MM.1S (cell line): ENCODE data around the gene DNAI1.

Experiments used
- EZH2 ChIP-seq: fragments of 300-600 bp; sonication (generic); optimal IDR thresholded peaks from 2 replicates; pipeline ENCODE3; 2017; ENCODE audit warnings: low read depth, mild to moderate bottlenecking, antibody characterized with exemption, low read length, mixed read lengths
- EZH2phosphoT487 ChIP-seq: fragments of 300-600 bp; sonication (generic); IDR thresholded peaks from 2 replicates; pipeline ENCODE4 v1.6.1; 2018; ENCODE audit warnings: antibody characterized with exemption, low read length
- TF ChIP-seq, protein P1 (sequence below): fragments of 300-600 bp; sonication (generic); IDR thresholded peaks from 2 replicates; pipeline ENCODE4 v1.5.1; 2016; ENCODE audit warnings: antibody characterized with exemption, low read length, mixed read lengths

DNA sequence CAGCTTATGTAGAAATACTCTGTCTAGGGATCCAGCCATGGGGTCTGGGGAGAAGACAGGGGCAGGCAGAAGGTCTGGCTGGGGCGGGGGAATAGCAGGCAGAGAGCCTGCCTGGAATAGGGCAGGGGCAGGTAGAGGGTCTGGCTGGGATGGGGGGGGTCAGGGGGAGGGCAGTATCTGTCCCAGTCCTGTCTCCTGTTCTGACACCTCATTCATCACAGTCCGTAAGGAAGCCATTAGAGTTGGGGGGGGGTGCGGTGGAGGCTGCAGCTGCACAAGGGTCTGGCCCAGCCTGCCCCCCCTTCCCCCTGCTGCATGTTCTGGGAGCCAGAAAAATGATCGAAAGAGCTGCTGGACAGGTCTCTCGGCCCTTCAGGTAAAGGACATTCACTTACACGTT lies 98.3 kb downstream of the DNAI1 start:
- TF ChIP-seq, protein P1, sequence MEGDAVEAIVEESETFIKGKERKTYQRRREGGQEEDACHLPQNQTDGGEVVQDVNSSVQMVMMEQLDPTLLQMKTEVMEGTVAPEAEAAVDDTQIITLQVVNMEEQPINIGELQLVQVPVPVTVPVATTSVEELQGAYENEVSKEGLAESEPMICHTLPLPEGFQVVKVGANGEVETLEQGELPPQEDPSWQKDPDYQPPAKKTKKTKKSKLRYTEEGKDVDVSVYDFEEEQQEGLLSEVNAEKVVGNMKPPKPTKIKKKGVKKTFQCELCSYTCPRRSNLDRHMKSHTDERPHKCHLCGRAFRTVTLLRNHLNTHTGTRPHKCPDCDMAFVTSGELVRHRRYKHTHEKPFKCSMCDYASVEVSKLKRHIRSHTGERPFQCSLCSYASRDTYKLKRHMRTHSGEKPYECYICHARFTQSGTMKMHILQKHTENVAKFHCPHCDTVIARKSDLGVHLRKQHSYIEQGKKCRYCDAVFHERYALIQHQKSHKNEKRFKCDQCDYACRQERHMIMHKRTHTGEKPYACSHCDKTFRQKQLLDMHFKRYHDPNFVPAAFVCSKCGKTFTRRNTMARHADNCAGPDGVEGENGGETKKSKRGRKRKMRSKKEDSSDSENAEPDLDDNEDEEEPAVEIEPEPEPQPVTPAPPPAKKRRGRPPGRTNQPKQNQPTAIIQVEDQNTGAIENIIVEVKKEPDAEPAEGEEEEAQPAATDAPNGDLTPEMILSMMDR: no peak
- no peak for TF ChIP-seq EZH2
- no peak for TF ChIP-seq EZH2phosphoT487
